ENCODE data around the gene CRADD. TPM values are rescaled to one million over a fixed set of nuclear protein-coding genes. Genes with fewer than 3 reads are reported as not detected.
"Not testable (repeated sequence)": the region's sequence is repeated elsewhere in the genome, so short reads cannot be mapped to it uniquely, and the experiment has no call there.

Gene CRADD
- polyA plus RNA-seq, 3 donors, result 12.2 to 12.4 (median 12.3) TPM

- no peak for DNase-seq
Observed at GRCh38 chr12:93926237-93926636, 249.1 kb downstream of the CRADD start.

DNA sequence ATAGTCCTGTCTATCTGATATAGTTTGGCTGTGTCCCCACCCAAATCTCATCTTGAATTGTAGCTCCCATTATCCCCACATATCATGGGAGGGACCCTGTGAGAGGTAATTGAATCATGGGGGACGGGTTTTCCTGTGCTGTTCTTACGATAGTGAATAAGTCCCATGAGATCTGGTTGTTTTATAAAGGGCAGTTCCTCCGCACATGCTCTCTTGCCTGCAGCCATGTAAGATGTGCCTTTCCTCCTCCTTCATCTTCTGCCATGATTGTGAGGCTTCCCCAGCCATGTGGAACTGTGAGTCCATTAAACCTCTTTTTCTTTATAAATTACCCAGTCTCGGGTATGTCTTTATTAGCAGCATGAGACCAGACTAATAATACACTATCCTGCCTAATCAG lies 251.9 kb downstream of the CRADD start:
- not testable (repeated sequence) for DNase-seq

- DNase-seq, result no peak
Observed at GRCh38 chr12:93937812-93938211, 260.6 kb downstream of the CRADD start.

- DNase-seq, result no peak
Observed at GRCh38 chr12:93938317-93938716, 261.1 kb downstream of the CRADD start.

DNA sequence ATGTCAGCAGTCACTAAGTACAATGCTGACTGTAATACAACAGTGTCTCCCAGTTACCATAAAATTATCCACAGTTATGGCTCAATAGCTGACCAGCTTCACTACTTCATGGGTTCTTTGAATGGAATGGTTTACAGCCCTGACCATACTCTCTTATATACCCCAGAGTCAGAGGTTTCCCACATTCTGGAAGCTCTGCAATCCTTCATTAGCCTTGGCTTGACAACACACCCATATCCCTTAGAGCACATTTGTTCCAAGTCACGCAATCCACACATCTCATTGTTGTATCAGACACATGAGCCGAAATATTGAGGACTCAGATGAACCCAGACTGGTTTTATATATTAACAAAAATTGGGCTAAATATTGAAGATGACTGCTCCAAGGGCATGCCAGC lies 261.8 kb downstream of the CRADD start:
- DNase-seq, result no peak

- DNase-seq, result no peak
Observed at GRCh38 chr12:93939641-93940325, 262.6 kb downstream of the CRADD start.

- DNase-seq, result no peak
Observed at GRCh38 chr12:93943780-93944179, 266.6 kb downstream of the CRADD start.

GRCh38 chr12:93944201-93944600 lies 267.0 kb downstream of the CRADD start:
- no peak for DNase-seq

Other genes with a start within 250 kb of the CRADD start
- 100 to 1,000 TPM; 148 to 170 (median 160) TPM for gene UBE2N, start 235.4 kb upstream of the CRADD start, polyA plus RNA-seq (ENCODE audit: insufficient read length in 3 of 3)
- 10 to 100 TPM; 66.0 to 69.2 (median 68.4) TPM for gene MRPL42, start 209.9 kb upstream of the CRADD start, polyA plus RNA-seq (ENCODE audit: insufficient read length in 3 of 3)
- 10 to 100 TPM; 28.8 to 29.1 (median 29.0) TPM for gene SOCS2, start 104.7 kb upstream of the CRADD start, polyA plus RNA-seq (ENCODE audit: insufficient read length in 3 of 3)